Osteoblast (primary cell): ENCODE measurements around the gene DPF3. TPM values are rescaled to one million over a fixed set of nuclear protein-coding genes. Genes with fewer than 3 reads are reported as not detected.

Experiments
- DNase-seq: peaks from one replicate; pipeline ENCODE4 v3.0.0; 2011; ENCODE audit warnings: low spot score, mixed read lengths; ENCODE audit not compliant: insufficient read length; ENCODE audit errors: missing footprints
- H2AFZ ChIP-seq: 2 replicates; pipeline ENCODE4 v1.6.0; 2011; ENCODE audit warnings: mild to moderate bottlenecking, low read length
- H3K27ac ChIP-seq: 2 replicates; pipeline ENCODE4 v1.5.1; 2011; ENCODE audit warnings: mild to moderate bottlenecking, low read depth, low read length, moderate library complexity
- H3K27me3 ChIP-seq: 2 replicates; pipeline ENCODE4 v1.6.0; 2012; ENCODE audit warnings: mild to moderate bottlenecking, control low read depth, inconsistent platforms, low read length, moderate library complexity; ENCODE audit not compliant: insufficient read depth
- H3K36me3 ChIP-seq: 2 replicates; pipeline ENCODE4 v1.5.1; 2011; ENCODE audit warnings: mild to moderate bottlenecking, low read length, control low read depth, moderate library complexity; ENCODE audit not compliant: insufficient read depth
- H3K4me1 ChIP-seq: 2 replicates; pipeline ENCODE4 v1.5.1; 2011; ENCODE audit warnings: mild to moderate bottlenecking, low read length, control low read depth, moderate library complexity; ENCODE audit not compliant: insufficient read depth
- H3K4me2 ChIP-seq: 2 replicates; pipeline ENCODE4 v1.6.0; 2011; ENCODE audit warnings: mild to moderate bottlenecking, low read length; ENCODE audit not compliant: insufficient read depth
- H3K4me3 ChIP-seq: fragments of 200-600 bp; sonication (generic); 3 replicates; pipeline ENCODE4 v1.5.1; 2012; ENCODE audit warnings: mild to moderate bottlenecking, low read length, inconsistent platforms; ENCODE audit not compliant: insufficient read depth
- H3K79me2 ChIP-seq: 2 replicates; pipeline ENCODE4 v1.6.0; 2012; ENCODE audit warnings: mild to moderate bottlenecking, low read length, control low read depth, inconsistent platforms; ENCODE audit not compliant: insufficient read depth
- H3K9me3 ChIP-seq: 2 replicates; pipeline ENCODE4 v1.5.1; 2011; ENCODE audit warnings: low read depth, low read length, control low read depth
- H4K20me1 ChIP-seq: 2 replicates; pipeline ENCODE4 v1.6.0; 2012; ENCODE audit warnings: mild to moderate bottlenecking, low read length, control low read depth; ENCODE audit not compliant: insufficient read depth
- total RNA-seq: library from RNA; depleted of rRNA; stranded (reverse); fragments of >200 nt; gene quantifications from 2 replicates; pipeline ENCODE4 v1.2.3, GENCODE V29; 2012
- TF ChIP-seq, protein P1 (sequence below): IDR thresholded peaks from 2 replicates; pipeline ENCODE4 v1.5.1; 2011; ENCODE audit warnings: mild to moderate bottlenecking, low read depth, low read length, moderate library complexity; ENCODE audit errors: extremely low read depth

DPF3 gene
- total RNA-seq, 1 donor: 1.8 TPM

DNA sequence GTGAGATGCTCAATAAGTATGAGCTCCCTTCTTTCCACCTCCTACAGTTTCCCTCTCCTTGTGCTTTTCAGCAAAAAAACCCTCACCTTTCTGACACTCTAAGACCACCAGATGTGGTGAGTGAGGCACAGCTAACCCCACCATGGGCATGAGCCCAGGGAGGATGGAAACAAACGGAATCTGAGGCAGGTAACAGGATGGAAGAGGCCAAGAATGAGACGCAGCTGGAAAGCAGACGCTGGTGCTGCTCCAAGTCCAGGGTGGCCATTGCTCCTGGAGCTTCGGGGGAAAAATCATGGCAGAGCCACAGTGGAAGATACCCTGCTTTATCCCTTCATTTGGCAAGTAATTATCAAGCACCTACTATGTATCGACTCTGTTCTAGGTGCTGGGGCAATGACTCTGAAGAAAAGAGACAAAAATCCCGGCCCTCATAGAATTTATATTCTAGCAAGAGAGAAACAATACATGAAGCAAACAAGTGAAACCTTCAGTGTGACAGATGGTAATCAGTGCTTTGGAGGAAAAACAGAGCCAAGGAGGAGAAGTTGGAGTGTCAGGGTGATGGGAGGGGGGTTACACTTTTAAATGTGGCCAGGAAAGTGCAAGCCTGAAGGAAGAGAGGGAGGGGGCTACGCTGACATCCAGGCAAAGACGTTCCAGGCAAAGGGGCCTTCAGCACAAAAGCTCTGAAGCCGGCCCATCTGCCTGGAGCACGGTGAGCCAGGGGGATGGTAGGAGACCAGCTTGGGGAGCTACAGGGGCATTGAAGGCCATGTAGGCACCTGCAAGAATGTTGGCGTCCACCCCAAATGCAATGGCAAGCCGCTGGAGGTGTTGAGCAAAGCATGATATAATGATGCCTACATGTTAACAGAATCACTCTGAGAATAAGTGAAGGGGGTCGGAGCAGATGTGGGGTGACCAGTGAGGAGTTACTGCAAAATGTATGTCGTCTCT is 154.2 kb downstream of the DPF3 start:
- peaks cover 30% of the 10 kb centered on the region for H3K4me1 ChIP-seq
- H4K20me1 ChIP-seq: no peaks in the 10 kb centered on the region
- no peak overlapping the region for H3K4me3 ChIP-seq
- H3K27me3 ChIP-seq: no peaks in the 10 kb centered on the region
- no peaks in the 10 kb centered on the region for H3K36me3 ChIP-seq
- H3K4me2 ChIP-seq: no peak overlapping the region
- DNase-seq: peak; percentile 30
- H3K79me2 ChIP-seq: no peaks in the 10 kb centered on the region
- no peak overlapping the region for H3K27ac ChIP-seq
- TF ChIP-seq, protein P1, sequence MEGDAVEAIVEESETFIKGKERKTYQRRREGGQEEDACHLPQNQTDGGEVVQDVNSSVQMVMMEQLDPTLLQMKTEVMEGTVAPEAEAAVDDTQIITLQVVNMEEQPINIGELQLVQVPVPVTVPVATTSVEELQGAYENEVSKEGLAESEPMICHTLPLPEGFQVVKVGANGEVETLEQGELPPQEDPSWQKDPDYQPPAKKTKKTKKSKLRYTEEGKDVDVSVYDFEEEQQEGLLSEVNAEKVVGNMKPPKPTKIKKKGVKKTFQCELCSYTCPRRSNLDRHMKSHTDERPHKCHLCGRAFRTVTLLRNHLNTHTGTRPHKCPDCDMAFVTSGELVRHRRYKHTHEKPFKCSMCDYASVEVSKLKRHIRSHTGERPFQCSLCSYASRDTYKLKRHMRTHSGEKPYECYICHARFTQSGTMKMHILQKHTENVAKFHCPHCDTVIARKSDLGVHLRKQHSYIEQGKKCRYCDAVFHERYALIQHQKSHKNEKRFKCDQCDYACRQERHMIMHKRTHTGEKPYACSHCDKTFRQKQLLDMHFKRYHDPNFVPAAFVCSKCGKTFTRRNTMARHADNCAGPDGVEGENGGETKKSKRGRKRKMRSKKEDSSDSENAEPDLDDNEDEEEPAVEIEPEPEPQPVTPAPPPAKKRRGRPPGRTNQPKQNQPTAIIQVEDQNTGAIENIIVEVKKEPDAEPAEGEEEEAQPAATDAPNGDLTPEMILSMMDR: no peak
- no peaks in the 10 kb centered on the region for H3K9me3 ChIP-seq
- H2AFZ ChIP-seq: no peak overlapping the region

DNA sequence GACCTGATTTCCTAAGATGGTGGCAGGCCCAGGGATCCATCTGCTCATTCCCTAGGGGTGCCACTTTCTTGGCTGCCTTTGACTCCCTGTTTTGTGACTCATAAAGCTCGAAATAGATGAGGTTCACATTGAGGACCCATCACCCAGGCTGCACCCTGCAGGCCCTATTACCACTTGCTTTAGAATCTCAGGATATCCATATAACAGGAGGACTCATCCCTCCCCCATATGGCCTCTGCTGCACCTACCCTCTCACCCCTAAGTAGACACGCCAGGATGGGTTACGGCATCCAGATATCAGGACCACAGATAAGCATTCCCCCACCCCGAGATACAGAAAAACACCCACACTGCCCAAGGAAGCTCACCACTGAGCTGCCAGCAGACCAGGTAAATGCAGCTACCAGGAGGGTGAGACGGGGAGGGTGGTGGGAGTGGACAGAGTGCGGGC is 155.7 kb downstream of the DPF3 start:
- H3K4me1 ChIP-seq: peaks cover 22% of the 10 kb centered on the region
- no peaks in the 10 kb centered on the region for H3K9me3 ChIP-seq
- H2AFZ ChIP-seq: no peak overlapping the region
- no peak overlapping the region for H3K27ac ChIP-seq
- H3K4me2 ChIP-seq: no peak overlapping the region
- no peaks in the 10 kb centered on the region for H3K27me3 ChIP-seq
- no peaks in the 10 kb centered on the region for H3K36me3 ChIP-seq
- TF ChIP-seq, protein P1: no peak
- no peak overlapping the region for H3K4me3 ChIP-seq
- H3K79me2 ChIP-seq: no peaks in the 10 kb centered on the region
- peak; percentile 90 for DNase-seq
- no peaks in the 10 kb centered on the region for H4K20me1 ChIP-seq

DNA sequence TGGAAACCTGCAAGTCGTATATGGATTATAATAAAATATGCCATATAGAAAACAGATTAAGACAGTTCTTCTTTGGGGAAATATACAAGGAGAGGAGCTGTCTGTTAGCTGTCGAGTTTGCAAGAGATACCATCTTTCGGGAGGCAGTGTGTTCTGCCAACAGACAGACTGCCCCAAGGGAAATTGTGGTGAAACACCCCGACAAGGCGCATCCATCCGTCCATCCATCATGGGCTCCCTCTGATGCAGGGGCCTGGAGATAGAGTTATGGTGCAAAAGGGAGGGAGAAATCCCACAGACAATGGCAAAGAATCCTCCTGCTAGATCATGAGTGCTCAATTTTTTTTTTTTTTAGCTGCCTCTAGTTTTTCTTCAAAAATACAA is 156.3 kb downstream of the DPF3 start:
- H4K20me1 ChIP-seq: no peaks in the 10 kb centered on the region
- H3K79me2 ChIP-seq: no peaks in the 10 kb centered on the region
- no peaks in the 10 kb centered on the region for H3K27me3 ChIP-seq
- no peaks in the 10 kb centered on the region for H3K9me3 ChIP-seq
- H3K27ac ChIP-seq: no peak overlapping the region
- no peak overlapping the region for H3K4me3 ChIP-seq
- H3K4me2 ChIP-seq: no peak overlapping the region
- H3K4me1 ChIP-seq: peaks cover 22% of the 10 kb centered on the region
- H3K36me3 ChIP-seq: no peaks in the 10 kb centered on the region
- DNase-seq: no peak
- H2AFZ ChIP-seq: no peak overlapping the region
- TF ChIP-seq, protein P1: no peak

DNA sequence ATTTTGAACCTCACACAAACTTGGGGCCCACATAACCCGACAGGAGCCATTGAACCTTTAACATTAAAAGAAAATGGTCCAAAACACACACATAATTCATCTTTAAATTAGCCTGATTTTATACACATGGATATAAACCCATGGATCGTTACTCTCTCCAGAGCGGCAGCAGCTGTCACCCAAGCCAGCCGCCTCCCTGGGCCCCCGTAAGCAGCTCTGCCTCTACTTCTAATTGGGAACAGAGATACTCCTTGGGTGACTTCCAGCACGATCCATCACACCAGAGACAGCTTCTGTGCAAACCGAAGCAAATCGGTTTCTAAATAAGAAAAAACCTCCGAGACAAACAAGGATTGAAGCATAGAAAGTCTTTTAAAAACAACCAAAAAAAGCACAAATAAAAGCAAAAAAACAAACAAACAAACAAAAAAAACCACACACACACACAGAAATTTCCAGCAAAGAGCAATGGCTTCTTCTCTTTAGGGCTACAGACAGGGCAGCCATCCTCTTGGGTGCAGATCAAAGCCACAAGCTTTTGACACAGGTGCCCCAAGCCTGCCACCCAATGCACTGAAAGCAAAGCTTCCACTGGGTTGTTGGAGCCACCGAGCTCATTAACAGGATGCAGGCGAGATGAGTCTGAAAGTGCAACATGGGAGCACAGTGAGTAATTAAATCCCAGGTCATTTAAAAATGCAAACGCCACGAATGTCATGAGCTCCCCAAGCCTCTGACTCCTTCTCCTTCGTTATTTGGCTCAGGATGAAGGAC is 156.9 kb downstream of the DPF3 start:
- no peak overlapping the region for H2AFZ ChIP-seq
- no peak overlapping the region for H3K27ac ChIP-seq
- no peak overlapping the region for H3K4me2 ChIP-seq
- TF ChIP-seq, protein P1: no peak
- no peaks in the 10 kb centered on the region for H3K27me3 ChIP-seq
- no peaks in the 10 kb centered on the region for H3K79me2 ChIP-seq
- no peak overlapping the region for H3K4me3 ChIP-seq
- no peaks in the 10 kb centered on the region for H3K9me3 ChIP-seq
- no peaks in the 10 kb centered on the region for H3K36me3 ChIP-seq
- peaks cover 22% of the 10 kb centered on the region for H3K4me1 ChIP-seq
- H4K20me1 ChIP-seq: no peaks in the 10 kb centered on the region
- DNase-seq: no peak
